ENCODE measurements around the gene TNFAIP8L3.

DNA sequence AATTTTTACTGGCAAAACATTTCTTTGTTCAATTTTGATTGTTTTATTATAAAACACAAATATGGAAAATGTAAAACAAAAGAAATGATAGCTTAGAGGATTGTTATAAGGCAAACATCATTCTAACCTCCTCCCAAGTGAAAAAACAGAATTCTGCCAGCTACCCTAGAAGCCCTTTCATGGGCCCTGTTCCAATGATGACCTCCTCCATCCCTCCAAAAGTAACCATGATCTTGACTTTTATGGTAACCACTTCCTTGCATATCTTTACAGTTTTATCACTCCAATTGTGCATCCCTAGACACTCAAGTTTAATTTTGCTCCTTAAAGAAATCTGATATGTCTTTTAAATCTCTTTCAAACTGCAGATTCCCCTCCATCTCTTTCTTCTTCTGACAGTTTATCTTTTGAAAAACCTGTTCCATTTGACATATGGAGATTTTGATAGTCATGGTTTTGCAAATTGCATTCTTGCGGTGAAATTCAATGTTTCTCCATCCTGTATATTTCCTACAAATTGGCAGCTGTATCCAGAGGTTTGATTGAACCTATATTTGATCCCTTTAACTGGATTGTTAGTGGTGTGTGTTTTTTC, 27.0 kb upstream of the TNFAIP8L3 start:
- TF ChIP-seq, protein P1, sequence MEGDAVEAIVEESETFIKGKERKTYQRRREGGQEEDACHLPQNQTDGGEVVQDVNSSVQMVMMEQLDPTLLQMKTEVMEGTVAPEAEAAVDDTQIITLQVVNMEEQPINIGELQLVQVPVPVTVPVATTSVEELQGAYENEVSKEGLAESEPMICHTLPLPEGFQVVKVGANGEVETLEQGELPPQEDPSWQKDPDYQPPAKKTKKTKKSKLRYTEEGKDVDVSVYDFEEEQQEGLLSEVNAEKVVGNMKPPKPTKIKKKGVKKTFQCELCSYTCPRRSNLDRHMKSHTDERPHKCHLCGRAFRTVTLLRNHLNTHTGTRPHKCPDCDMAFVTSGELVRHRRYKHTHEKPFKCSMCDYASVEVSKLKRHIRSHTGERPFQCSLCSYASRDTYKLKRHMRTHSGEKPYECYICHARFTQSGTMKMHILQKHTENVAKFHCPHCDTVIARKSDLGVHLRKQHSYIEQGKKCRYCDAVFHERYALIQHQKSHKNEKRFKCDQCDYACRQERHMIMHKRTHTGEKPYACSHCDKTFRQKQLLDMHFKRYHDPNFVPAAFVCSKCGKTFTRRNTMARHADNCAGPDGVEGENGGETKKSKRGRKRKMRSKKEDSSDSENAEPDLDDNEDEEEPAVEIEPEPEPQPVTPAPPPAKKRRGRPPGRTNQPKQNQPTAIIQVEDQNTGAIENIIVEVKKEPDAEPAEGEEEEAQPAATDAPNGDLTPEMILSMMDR (IDR thresholded peaks at IDR 0.05): no peak
- TF ChIP-seq POLR2A (IDR thresholded peaks at IDR 0.05): no peak

All from tibial nerve (tissue), 3 donors.